Stimulated activated CD4-positive, alpha-beta T cell treated with anti-CD3 and anti-CD28 coated beads, Interleukin-4, amount 100 ng/mL, for 48 hours (primary cell): Measurements from ENCODE around the gene TMEM181.
"Not testable (repeated sequence)": the region's sequence is repeated elsewhere in the genome, so short reads cannot be mapped to it uniquely, and the experiment has no call there.

Experiments used
- DNase-seq, 2 donors: peaks; one replicate each; pipeline ENCODE4 v3.0.0-alpha.2; 2020; ENCODE audit warnings: low read depth in 2 of 2

Gene TMEM181

DNA sequence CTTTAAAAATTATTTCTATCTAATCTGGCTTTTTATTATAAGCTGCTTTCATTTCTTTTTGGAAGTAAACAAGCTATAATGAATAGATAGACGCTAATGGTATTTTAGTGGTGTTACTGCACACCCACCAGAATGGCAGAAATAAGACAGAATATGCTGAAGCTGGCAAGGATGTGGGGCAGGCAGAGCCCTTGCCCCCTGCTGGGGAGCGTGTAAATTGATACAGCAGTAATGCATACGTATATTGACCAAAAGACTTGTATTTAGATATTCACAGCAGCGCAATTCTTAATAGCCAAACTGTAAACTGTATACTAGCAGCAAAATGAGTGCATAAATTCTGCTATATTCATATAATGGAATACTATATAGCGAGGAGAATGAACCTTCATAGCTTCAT lies 35.3 kb downstream of the TMEM181 start:
- DNase-seq = no peak

- DNase-seq = no peak
Measured at GRCh38 chr6:158596861-158597260, 37.0 kb downstream of the TMEM181 start.

GRCh38 chr6:158597565-158597964 lies 37.7 kb downstream of the TMEM181 start:
- no peak for DNase-seq

GRCh38 chr6:158599635-158600034 lies 39.7 kb downstream of the TMEM181 start:
- no peak for DNase-seq

GRCh38 chr6:158603261-158604047 lies 43.6 kb downstream of the TMEM181 start:
- no peak for DNase-seq

DNA sequence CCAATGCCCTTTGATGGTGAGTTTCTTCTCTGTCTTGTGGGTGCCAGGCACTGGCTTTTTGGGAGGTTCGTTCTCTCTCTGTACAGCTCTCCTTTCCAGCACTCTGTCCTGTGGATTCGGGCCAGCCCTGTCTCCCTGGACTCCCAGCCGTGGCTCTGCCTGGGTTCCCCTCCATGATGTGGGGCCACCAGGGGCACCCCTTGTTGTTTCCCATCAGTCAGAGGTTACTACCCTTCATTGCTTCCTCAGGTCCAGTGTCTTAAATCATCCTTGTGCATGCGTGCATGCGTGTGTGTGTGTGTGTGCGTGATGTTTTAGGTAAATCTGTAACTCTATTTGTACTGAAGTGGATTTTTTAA lies 44.1 kb downstream of the TMEM181 start:
- DNase-seq = no peak

DNA sequence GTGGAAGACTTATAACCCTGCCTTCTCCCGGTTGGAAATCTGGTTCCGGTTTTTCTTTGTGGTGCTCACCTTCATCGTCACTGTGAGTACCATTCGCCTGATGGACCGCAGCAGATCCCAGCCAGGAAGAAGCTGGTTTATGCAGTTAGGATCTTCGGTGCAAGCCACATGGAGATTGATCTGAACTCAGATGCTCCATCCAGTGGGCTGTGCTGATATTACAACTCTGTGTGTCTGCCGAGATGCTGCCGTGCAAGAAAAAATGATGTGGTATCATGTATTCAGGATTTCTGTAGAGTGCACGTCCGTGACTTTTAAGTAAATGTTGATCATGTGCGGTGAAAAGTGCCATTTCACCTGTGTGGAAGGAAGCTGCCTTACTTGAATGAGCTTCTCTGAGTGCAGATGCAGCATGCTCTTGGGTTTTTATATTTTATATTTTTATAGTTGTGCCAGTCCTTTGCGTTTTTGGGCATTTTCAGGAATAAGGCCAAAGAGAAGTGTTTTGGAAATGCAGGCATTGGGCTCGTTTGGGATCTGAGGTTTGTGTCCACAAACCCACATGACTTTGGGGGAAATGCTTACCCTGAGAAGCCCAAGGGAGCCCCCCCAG lies 45.5 kb downstream of the TMEM181 start:
- DNase-seq = peak; percentile 44

GRCh38 chr6:158606011-158606410 lies 46.1 kb downstream of the TMEM181 start:
- not testable (repeated sequence) for DNase-seq

GRCh38 chr6:158606935-158607334 lies 47.0 kb downstream of the TMEM181 start:
- no peak for DNase-seq

DNA sequence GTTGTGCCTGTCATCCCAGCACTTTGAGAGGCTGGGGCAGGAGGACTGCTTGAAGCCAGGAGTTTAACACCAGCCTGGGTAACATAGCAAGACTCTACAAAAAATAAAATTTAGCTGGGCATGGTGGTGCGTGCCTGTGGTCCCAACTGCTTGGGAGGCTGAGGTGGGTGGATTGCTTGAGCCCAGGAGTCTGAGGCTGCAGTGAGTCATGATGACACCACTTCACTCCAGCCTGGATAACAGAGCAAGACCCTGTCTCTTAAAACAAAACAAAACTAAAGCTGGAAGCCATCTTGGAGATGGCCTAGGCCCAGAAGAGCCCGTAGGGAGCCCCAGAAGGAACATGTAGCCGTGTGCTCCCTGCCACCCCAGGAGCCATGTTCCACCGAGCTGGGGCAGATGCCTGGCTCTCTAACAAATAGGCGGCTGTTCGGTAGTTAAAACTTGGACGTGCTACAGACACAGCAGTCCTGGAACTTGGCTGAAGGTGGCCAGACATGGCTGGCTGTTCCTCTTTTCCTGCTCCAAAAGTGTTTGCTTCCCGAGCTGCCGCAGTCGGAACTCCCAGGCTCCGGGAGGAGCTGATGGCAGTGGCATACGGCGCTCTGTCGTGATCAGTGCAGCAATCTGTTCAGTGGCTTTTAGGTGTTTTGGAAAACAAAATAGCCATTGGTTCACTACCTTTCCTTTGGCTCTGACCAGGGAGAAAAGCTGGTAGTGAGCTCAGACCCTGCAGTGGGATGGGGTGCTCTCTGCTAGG lies 47.7 kb downstream of the TMEM181 start:
- no peak for DNase-seq

DNA sequence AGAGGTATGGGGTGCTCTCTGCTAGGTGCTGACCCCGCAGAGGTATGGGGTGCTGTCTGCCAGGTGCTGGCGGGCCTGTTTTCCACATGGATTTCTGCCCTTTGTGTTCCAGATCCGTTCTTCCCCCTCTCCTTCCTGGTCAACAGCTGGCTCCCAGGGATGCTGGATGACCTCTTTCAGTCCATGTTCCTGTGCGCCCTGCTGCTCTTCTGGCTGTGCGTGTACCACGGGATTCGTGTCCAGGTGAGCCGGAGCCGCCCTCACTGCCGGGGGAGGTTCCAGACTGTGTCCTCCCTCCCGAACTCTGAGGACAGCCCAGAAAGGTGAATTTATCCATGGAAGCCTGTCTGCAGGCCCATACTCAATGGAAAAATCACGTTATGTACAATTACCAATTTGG lies 48.3 kb downstream of the TMEM181 start:
- DNase-seq = no peak

GRCh38 chr6:158609455-158610155 lies 49.7 kb downstream of the TMEM181 start:
- no peak for DNase-seq

GRCh38 chr6:158610319-158610968 lies 50.6 kb downstream of the TMEM181 start:
- DNase-seq = no peak

DNA sequence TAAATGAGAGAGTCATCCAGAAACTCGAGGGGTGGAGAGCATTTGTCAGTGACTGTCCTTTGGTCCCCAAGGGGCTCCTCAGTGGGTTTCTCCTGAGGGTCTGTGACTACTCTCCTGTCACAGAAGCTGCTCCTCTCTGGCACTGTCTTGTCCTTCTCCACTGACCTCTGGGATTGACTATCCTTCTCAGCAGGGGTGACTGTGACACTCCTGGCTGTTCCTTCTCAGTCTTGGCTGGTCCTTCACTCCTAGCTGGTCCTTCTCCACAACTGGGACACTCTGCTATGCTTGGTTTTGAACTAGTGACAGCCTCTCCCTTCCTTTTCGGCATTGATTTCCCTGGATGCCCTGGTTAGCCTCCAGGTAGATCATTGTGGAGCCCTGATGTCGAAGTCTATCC lies 51.1 kb downstream of the TMEM181 start:
- no peak for DNase-seq

GRCh38 chr6:158611541-158612370 lies 51.9 kb downstream of the TMEM181 start:
- DNase-seq = no peak

DNA sequence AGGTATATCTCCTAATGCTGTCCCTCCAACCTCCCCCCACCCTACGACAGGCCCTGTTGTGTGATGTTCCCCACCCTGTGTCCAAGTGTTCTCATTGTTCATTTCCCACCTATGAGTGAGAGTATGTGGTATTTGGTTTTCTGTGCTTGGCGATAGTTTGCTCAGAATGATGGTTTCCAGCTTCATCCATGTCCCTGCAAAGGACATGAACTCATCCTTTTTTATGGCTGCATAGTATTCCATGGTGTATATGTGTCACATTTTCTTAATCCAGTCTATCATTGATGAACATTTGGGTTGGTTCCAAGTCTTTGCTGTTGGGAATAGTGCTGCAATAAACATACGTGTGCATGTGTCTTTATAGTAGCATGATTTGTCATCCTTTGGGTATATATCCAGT lies 54.7 kb downstream of the TMEM181 start:
- DNase-seq = not testable (repeated sequence)

- not testable (repeated sequence) for DNase-seq
Measured at GRCh38 chr6:158618289-158618688, 58.4 kb downstream of the TMEM181 start.

DNA sequence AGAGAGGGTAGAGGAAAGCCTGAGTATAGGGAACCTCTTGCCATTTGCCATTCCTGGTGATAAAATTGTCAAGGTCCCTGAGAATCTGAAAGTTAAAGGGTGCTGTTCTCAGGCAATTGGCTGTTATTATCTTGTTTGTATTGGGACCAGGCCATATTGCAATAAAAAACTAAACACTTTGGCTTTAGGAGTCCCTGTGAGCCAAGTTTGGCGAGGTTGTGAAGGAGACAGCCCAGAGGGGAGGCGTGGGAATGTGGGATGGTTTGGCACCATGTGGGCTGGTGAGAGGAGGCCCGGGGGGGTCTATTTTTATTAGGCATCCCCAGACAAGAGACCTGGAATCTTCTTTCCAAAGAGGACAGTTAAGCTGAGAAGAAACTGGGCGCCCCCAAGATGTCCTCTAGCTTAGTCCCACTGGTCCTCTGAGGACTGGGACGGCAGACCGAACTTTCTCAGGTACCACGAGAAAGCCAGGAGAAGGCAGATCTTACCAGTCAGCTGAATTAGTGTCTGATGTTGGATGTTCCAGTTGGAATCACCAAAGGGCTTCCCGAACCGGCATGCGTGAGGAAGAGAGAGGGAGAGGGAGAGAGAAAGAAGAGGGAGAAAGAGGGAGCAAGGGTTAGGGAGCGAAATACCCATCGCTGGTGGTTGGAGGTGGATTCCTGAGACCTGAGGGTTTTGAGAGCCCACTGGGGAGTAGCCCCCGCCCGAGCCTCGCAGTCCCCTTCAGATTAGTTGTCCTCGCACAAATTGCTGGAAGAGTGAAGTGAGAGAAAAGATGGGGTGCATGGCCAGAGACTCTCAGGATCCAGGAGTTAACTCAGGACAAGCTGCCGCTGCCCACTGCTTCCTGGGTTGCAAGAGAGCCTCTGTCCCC lies 60.3 kb downstream of the TMEM181 start:
- no peak for DNase-seq

DNA sequence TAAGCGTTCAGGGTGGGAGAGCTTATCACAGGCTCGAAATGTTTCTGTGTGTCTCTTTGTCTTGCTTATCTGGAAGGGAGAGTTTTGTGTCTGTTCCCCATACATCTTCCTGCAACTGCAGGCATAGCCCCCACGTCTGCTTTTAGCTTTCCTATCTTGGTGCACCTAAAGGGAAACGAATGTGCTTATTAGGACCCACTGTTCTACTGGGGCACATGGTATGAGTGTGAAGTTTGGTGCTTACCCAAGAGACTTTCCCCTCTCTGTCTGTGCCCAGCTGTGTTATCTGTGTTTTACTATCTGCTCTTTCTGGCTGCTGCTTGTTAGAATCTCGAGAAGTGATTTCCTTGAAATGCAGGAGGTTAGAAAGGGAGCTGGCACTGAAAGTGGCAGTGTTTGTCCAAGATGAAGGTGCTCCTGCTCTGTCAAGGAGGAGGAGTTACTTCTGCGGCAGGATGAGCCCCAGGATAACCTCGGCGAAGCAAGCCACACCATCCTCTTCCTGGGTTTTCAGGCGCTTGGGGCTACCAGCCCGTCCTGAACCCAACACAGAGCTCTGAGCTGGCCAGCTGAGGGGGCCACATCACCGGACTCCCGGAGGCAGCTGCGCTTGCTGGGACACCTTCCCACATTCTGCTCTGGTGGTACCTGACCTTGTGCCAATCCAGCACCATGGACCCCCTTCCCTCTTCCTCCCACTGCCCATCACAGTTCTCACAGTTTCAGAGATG lies 61.2 kb downstream of the TMEM181 start:
- DNase-seq = no peak
